Left ventricle myocardium inferior (tissue), 1 donor: ENCODE data around the gene B3GNT8. TPM values are rescaled to one million over a fixed set of nuclear protein-coding genes. Genes with fewer than 3 reads are reported as not detected.
A peak's percentile ranks its signal among the peaks of the same experiment; 100 is the strongest.

Source experiments
- DNase-seq: peaks from one replicate; pipeline ENCODE4 v3.0.0-alpha.2; 2020
- H3K27ac ChIP-seq: fragments of 200-600 bp; replicated peaks from 2 replicates; pipeline ENCODE4 v1.8.0; 2021
- H3K27me3 ChIP-seq: fragments of 200-600 bp; 2 replicates; pipeline ENCODE4 v1.8.0; 2021; ENCODE audit warnings: low read depth
- H3K36me3 ChIP-seq: fragments of 200-600 bp; 2 replicates; pipeline ENCODE4 v1.8.0; 2021
- H3K4me1 ChIP-seq: fragments of 200-600 bp; 2 replicates; pipeline ENCODE4 v1.8.0; 2021
- H3K4me3 ChIP-seq: fragments of 200-600 bp; 2 replicates; pipeline ENCODE4 v1.8.0; 2021; ENCODE audit warnings: mild to moderate bottlenecking, moderate library complexity
- H3K9me3 ChIP-seq: fragments of 200-600 bp; replicated peaks from 2 replicates; pipeline ENCODE4 v1.8.0; 2021
- CTCF ChIP-seq: fragments of 200-600 bp; IDR thresholded peaks from 2 replicates; pipeline ENCODE4 v1.8.0; 2021; ENCODE audit warnings: antibody characterized with exemption, mild to moderate bottlenecking, borderline replicate concordance
- intact Hi-C: fragments of 100-400 bp; cut with micrococcal nuclease; formaldehyde crosslinking; loops from one replicate; pipeline ENCODE4 v1.11.0; 2022
- total RNA-seq: library from RNA; stranded (reverse); fragmentation: NEBNext Ultra II Directional; extraction: Animal tissue kit (Norgen Biotek cat#: 25700); gene quantifications from one replicate; pipeline ENCODE4 v1.2.1, GENCODE V29; 2021
- donor health status: DM: no; HTN: yes; CAD: no; lungs with severe emphysema.

B3GNT8 gene
- total RNA-seq, 1 donor from 2014 or later = 10.3 TPM

- H3K9me3 ChIP-seq = no peaks in the 10 kb centered on the region
- peaks cover 30% of the 10 kb centered on the region for H3K4me1 ChIP-seq
- H3K4me3 ChIP-seq = peak overlapping the region; percentile 30
- peaks cover 41% of the 10 kb centered on the region for H3K27me3 ChIP-seq
- H3K36me3 ChIP-seq = no peaks in the 10 kb centered on the region
- peak overlapping the region; percentile 78 for H3K27ac ChIP-seq
- intact Hi-C loops = loop anchor here (10.0 kb wide), 1 partner anchor 108 kb away; no protein-coding TSS in a partner anchor
- no peak for TF ChIP-seq CTCF
- no peak for DNase-seq
These were observed 29.3 kb upstream of the B3GNT8 start for GRCh38 chr19:41456342-41456918.

GRCh38 chr19:41455936-41456335 lies 28.8 kb upstream of the B3GNT8 start:
- peak overlapping the region; percentile 30 for H3K4me3 ChIP-seq
- H3K27ac ChIP-seq = peak overlapping the region; percentile 78
- peaks cover 36% of the 10 kb centered on the region for H3K27me3 ChIP-seq
- H3K9me3 ChIP-seq = no peaks in the 10 kb centered on the region
- TF ChIP-seq CTCF = no peak
- no peaks in the 10 kb centered on the region for H3K36me3 ChIP-seq
- H3K4me1 ChIP-seq = peaks cover 30% of the 10 kb centered on the region
- intact Hi-C loops = loop anchor here (10.0 kb wide), 1 partner anchor 109 kb away; no protein-coding TSS in a partner anchor
- no peak for DNase-seq

GRCh38 chr19:41452584-41453275 lies 25.6 kb upstream of the B3GNT8 start:
- no peak for TF ChIP-seq CTCF
- no peak overlapping the region for H3K27ac ChIP-seq
- intact Hi-C loops = loop anchor here (10.0 kb wide), 1 partner anchor 112 kb away; no protein-coding TSS in a partner anchor

GRCh38 chr19:41449865-41450178 lies 22.6 kb upstream of the B3GNT8 start:
- H3K27ac ChIP-seq = no peak overlapping the region
- H3K4me1 ChIP-seq = peaks cover 25% of the 10 kb centered on the region
- no peak for DNase-seq
- no peak for TF ChIP-seq CTCF
- H3K36me3 ChIP-seq = no peaks in the 10 kb centered on the region
- H3K9me3 ChIP-seq = no peaks in the 10 kb centered on the region
- H3K4me3 ChIP-seq = no peak overlapping the region
- H3K27me3 ChIP-seq = peaks cover 20% of the 10 kb centered on the region
- intact Hi-C loops = loop anchor here (10.0 kb wide), 1 partner anchor 115 kb away; no protein-coding TSS in a partner anchor

More at GRCh38 chr19:41452584-41453275, 25.6 kb upstream of the B3GNT8 start:
- Histone ChIP-seq H3K9me3 (no peaks in the 10 kb centered on the region), H3K27me3 (peaks cover 5% of the 10 kb centered on the region), H3K4me3 (no peak overlapping the region), H3K4me1 (peaks cover 47% of the 10 kb centered on the region), H3K36me3 (no peaks in the 10 kb centered on the region)
- DNase-seq = no peak

- peak; percentile 99 for TF ChIP-seq CTCF
- Histone ChIP-seq H3K27me3 (peaks cover 22% of the 10 kb centered on the region), H3K9me3 (no peaks in the 10 kb centered on the region), H3K4me3 (peak overlapping the region; percentile 51), H3K36me3 (no peaks in the 10 kb centered on the region), H3K4me1 (peaks cover 25% of the 10 kb centered on the region), H3K27ac (no peak overlapping the region)
- intact Hi-C loops = no loop called here
- peak; percentile 70 for DNase-seq
These were observed 22.1 kb upstream of the B3GNT8 start for GRCh38 chr19:41449079-41449864.
